ENCODE data around the gene HES3. TPM values are rescaled to one million over a fixed set of nuclear protein-coding genes. Genes with fewer than 3 reads are reported as not detected.

The HES3 gene, protein sequence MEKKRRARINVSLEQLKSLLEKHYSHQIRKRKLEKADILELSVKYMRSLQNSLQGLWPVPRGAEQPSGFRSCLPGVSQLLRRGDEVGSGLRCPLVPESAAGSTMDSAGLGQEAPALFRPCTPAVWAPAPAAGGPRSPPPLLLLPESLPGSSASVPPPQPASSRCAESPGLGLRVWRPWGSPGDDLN
- polyA plus RNA-seq (2011; rRNA removed) (not detected in 2 replicates), polyA minus RNA-seq (2011; rRNA and poly(A)+ RNA removed) (not detected in 2 replicates)

DNA sequence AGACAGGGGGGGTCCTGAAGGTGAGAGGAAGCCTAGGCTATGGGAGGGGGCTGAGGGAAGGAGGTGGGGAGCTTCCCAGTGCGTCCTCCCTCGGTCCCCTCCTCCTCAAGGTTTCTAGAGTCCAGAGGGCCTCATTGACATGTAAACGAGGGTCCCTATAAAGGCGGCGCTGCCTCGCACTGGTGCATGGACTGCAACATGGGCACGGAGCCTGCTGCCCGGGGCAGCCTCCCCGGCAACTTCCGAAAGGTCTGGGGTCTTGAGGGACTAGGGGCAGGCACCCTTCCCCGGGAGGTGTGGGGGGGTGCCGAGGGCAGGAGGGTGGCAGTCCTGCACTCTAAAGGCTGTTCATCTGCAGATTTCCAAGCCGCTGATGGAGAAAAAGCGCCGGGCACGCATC is at the start of gene HES3:
HES3 (plus strand) TSS at position 187 of the 400 bp plus-strand sequence; CDS start at position 374, 187 bp downstream.
- no peak within 1 kb of the TSS for H3K4me3 ChIP-seq (ENCODE audit: low read depth, low read length)

DNA sequence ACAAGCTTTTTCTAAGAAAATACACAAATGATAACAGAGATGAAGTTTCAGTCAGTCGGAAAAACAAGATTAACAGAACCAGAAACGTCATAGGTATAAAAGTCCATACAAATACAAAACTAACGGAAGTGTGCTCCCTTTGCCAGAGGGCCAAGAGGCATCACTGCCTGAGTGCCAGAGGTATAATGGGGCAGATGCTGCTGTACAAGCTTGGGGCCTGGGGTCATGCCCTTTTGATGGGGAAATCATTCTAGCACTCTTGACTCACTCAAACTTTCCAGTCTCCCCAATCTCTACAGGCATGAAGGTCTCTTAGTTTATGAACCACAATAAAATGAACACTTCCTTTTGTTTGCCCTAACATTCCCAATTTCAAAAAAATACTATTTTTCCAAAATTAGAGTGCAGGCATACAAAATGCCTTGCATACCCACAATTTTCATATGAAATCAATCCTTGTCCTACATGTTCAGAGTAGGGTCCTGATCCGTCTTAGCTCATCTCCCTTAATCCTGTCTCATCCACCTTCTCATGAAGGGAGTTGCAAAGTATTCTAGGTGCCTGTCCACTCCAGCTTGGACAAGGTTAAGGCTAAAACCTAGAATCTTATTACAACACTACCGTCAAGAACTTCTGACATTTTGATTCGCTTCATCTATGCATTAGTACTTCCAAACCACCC is 46.1 kb upstream of the HES3 start:
- ChIA-PET POLR2A (no interaction called here), CTCF (interaction anchor here (0.8 to 2.9 kb wide), 6 partner anchors 8 to 145 kb away, joined by 3 to 17 read pairs (median 6); partner anchors contain the start of gene RNF207)
- Histone ChIP-seq H3K27me3 (ENCODE audit: control insufficient read depth, insufficient read depth, low read length) (no peaks in the 10 kb centered on the region), H3K4me3 (ENCODE audit: low read depth, low read length) (peak overlapping the region; percentile 98), H3K36me3 (ENCODE audit: control insufficient read depth, insufficient read depth, low read length) (peaks cover 12% of the 10 kb centered on the region)
- TF ChIP-seq, protein P1, sequence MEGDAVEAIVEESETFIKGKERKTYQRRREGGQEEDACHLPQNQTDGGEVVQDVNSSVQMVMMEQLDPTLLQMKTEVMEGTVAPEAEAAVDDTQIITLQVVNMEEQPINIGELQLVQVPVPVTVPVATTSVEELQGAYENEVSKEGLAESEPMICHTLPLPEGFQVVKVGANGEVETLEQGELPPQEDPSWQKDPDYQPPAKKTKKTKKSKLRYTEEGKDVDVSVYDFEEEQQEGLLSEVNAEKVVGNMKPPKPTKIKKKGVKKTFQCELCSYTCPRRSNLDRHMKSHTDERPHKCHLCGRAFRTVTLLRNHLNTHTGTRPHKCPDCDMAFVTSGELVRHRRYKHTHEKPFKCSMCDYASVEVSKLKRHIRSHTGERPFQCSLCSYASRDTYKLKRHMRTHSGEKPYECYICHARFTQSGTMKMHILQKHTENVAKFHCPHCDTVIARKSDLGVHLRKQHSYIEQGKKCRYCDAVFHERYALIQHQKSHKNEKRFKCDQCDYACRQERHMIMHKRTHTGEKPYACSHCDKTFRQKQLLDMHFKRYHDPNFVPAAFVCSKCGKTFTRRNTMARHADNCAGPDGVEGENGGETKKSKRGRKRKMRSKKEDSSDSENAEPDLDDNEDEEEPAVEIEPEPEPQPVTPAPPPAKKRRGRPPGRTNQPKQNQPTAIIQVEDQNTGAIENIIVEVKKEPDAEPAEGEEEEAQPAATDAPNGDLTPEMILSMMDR (IDR thresholded peaks at IDR 0.05; ENCODE audit: insufficient read depth, low read depth, low read length) = no peak
- DNase-seq (ENCODE audit: low read depth) = no peak

More for the DNA sequence above, at the start of gene HES3:
- peaks cover 29% of the 10 kb centered on the region for H3K27me3 ChIP-seq (ENCODE audit: control insufficient read depth, insufficient read depth, low read length)
- TF ChIP-seq, protein P1 (IDR thresholded peaks at IDR 0.05; ENCODE audit: insufficient read depth, low read depth, low read length) = no peak
- POLR2A ChIA-PET = interaction anchor here (0.6 kb wide), 1 partner anchor 186 kb away, joined by 5 read pairs; no protein-coding TSS in a partner anchor
- no peak for DNase-seq (ENCODE audit: low read depth)
- CTCF ChIA-PET = interaction anchor here (0.8 to 3.2 kb wide), 8 partner anchors 8 to 210 kb away, joined by 3 to 27 read pairs (median 5); partner anchors contain the start of genes ICMT and RNF207
- H3K36me3 ChIP-seq (ENCODE audit: control insufficient read depth, insufficient read depth, low read length) = no peaks in the 10 kb centered on the region

DNA sequence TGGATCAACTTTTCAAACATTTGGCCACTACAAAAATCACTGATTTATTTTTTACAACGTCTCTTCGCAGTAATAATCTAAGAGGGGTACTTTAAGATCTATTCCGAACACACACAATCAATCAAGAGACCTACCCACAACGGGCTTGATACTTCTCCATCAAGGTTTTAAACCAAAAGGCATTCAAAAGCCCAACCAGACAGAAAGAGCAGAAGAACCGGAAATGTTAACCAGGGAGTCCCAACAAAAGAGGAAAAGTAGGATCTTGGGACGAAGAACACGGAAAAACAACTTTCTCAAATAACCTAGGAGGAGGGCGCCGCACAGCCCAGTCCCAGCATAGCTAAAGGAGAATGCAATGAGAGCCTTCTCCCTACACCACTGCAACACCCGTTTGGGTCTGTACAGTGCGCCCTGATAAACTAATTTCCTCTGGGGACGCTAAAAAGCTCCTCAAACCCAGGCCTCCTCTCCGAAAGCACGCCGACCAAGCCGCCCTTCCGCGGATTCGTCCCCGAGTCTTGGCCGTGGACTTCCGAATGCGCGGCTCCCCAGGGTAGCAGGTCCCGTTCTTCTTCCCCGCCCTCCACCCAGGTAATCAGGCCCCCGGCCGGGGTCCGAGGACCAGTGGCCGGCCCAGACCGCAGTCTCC is 45.2 kb upstream of the HES3 start:
- no peak for DNase-seq (ENCODE audit: low read depth)
- H3K4me3 ChIP-seq (ENCODE audit: low read depth, low read length) = peak overlapping the region; percentile 98
- CTCF ChIA-PET = interaction anchor here (0.9 to 2.9 kb wide), 5 partner anchors 7 to 47 kb away, joined by 3 to 17 read pairs (median 7); partner anchors contain the start of gene RNF207
- H3K27me3 ChIP-seq (ENCODE audit: control insufficient read depth, insufficient read depth, low read length) = no peaks in the 10 kb centered on the region
- H3K36me3 ChIP-seq (ENCODE audit: control insufficient read depth, insufficient read depth, low read length) = peaks cover 7% of the 10 kb centered on the region
- TF ChIP-seq, protein P1 (IDR thresholded peaks at IDR 0.05; ENCODE audit: insufficient read depth, low read depth, low read length) = no peak
- POLR2A ChIA-PET = no interaction called here

DNA sequence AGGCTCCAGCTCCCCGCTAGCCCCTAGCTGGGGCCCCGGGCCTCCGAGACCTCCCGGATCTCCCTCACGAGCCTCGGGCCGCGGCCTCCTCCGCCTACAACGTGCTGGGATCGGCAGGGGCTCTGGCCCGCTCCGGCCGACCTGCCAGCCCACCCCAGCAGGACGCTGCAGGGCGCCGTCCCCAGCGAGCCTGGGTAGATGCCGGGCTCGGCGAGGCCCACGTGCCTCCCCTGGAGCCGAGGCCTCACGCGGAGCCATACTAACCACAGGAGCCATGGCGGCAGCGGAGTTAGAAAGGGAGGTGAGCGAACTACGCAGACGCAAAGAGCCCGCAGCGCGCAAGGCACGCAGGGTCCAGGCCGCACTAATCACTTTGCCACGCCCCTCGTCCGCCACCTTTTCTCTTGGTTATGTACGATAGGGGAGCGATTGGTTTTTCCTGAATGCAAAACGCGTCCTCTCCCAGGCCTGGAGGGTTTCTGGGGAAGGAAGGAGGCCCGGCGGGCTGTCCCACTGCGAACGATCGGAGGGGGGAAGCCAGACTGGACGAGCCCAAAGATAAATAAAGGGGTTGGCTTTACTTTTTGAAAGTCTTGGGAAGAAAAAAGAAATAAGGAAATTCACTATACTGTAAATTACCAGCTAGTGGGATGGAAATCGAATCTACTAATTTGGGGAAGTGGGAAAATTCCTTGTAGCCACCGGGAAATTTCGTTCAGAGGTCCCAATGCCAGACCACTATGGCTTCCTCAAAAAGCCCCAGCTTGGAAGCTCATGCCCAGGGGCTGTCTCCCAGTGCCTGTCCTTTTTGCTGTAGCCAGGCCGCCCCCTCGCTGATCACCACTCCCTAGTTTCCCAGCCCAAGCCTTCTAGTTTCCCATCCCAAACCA is 44.4 kb upstream of the HES3 start, which contains the start of gene RPL22:
RPL22 (minus strand) TSS at position 298 of the 890 bp plus-strand sequence; CDS start at position 276, 22 bp downstream.
- ChIA-PET CTCF (interaction anchor here (0.9 to 2.9 kb wide), 6 partner anchors 12 to 47 kb away, joined by 3 to 17 read pairs (median 6); no protein-coding TSS in a partner anchor), POLR2A (no interaction called here)
- H3K27me3 ChIP-seq (ENCODE audit: control insufficient read depth, insufficient read depth, low read length) = no peaks in the 10 kb centered on the region
- TF ChIP-seq, protein P1 (IDR thresholded peaks at IDR 0.05; ENCODE audit: insufficient read depth, low read depth, low read length) = no peak
- peak; percentile 95 for DNase-seq (ENCODE audit: low read depth)
- peaks cover 5% of the 10 kb centered on the region for H3K36me3 ChIP-seq (ENCODE audit: control insufficient read depth, insufficient read depth, low read length)
- H3K4me3 ChIP-seq (ENCODE audit: low read depth, low read length) = peak within 1 kb of the TSS; percentile 98
